DND-41 (cell line): ENCODE data around the gene HAUS6.

Experiments
- ATAC-seq: fragments of 200-7000 bp; cut with Tn5 transposase; 3 replicates; pipeline ENCODE4 v1.9.1; 2021; ENCODE audit warnings: low read depth; ENCODE audit not compliant: insufficient read depth
- DNase-seq: peaks from one replicate; pipeline ENCODE4 v3.0.0-alpha.2; 2020
- H2AFZ ChIP-seq: 2 replicates; pipeline ENCODE4 v1.6.0; 2012; ENCODE audit warnings: low read depth, low read length
- H3K27ac ChIP-seq: 2 replicates; pipeline ENCODE4 v1.5.1; 2012; ENCODE audit warnings: low read length, inconsistent platforms
- H3K27me3 ChIP-seq: fragments of 200-600 bp; sonication (generic); 2 replicates; pipeline ENCODE4 v1.6.0; 2012; ENCODE audit warnings: low read length, mild to moderate bottlenecking, inconsistent platforms; ENCODE audit not compliant: insufficient read depth, poor library complexity
- H3K36me3 ChIP-seq: 2 replicates; pipeline ENCODE4 v1.5.1; 2012; ENCODE audit warnings: low read length, inconsistent platforms; ENCODE audit not compliant: insufficient read depth
- H3K4me1 ChIP-seq: 2 replicates; pipeline ENCODE4 v1.5.1; 2012; ENCODE audit warnings: mild to moderate bottlenecking, low read length; ENCODE audit not compliant: insufficient read depth
- H3K4me2 ChIP-seq: 2 replicates; pipeline ENCODE4 v1.6.0; 2012; ENCODE audit warnings: mild to moderate bottlenecking, moderate library complexity, low read length, inconsistent platforms; ENCODE audit not compliant: insufficient read depth
- H3K4me3 ChIP-seq, 2 experiments: fragments of 200-600 bp in 1 of 2; shearing (Covaris generic) in 1 of 2; 2 replicates each; pipeline ENCODE4 v1.5.1; 2012 to 2016; ENCODE audit warnings: inconsistent platforms in 2 of 2, low read length in 2 of 2, mild to moderate bottlenecking in 2 of 2, low read depth in 1 of 2, moderate library complexity in 1 of 2
- H3K79me2 ChIP-seq: 2 replicates; pipeline ENCODE4 v1.6.0; 2012; ENCODE audit warnings: low read length, inconsistent platforms; ENCODE audit not compliant: insufficient read depth
- H3K9ac ChIP-seq: 2 replicates; pipeline ENCODE4 v1.6.0; 2012; ENCODE audit warnings: low read depth, mild to moderate bottlenecking, inconsistent platforms, low read length, moderate library complexity
- H3K9me3 ChIP-seq: 2 replicates; pipeline ENCODE4 v1.5.1; 2012; ENCODE audit warnings: low read length, moderate library complexity, mild to moderate bottlenecking, inconsistent platforms; ENCODE audit not compliant: insufficient read depth, severe bottlenecking
- H4K20me1 ChIP-seq: 2 replicates; pipeline ENCODE4 v1.6.0; 2012; ENCODE audit warnings: low read length; ENCODE audit not compliant: insufficient read depth
- EZH2 ChIP-seq: IDR thresholded peaks from 3 replicates; pipeline ENCODE4 v1.6.1; 2012; ENCODE audit warnings: borderline replicate concordance, low read depth, mild to moderate bottlenecking, moderate library complexity, low read length, inconsistent platforms; ENCODE audit not compliant: severe bottlenecking
- TF ChIP-seq, protein P1 (sequence below): IDR thresholded peaks from 2 replicates; pipeline ENCODE4 v1.5.1; 2012; ENCODE audit warnings: borderline replicate concordance, low read length, moderate library complexity, mild to moderate bottlenecking; ENCODE audit not compliant: poor library complexity, severe bottlenecking; ENCODE audit errors: extremely low read depth

HAUS6 gene

DNA sequence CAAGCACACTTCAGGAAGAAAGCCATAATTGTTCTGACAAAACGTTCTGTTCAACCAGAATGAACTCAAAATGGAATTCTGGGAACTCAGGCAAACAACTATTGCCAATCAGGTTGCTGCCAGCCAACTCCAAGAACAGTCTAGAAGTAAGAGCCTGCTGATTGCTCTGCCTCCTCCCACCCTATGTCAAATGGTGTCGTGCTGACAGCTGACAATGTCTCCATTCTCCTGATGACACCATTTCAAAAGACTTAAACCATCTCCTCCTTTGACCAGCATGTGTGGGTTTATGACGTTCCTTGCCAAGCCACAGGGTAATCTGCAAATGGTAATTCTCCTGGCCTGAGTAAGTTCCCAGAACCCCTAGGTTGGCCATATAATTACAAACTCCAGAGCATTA is 46.5 kb upstream of the HAUS6 start:
- Histone ChIP-seq H4K20me1 (no peaks in the 10 kb centered on the region), H3K36me3 (no peaks in the 10 kb centered on the region), H3K4me2 (no peak overlapping the region), H3K9ac (no peak overlapping the region), H3K4me1 (no peaks in the 10 kb centered on the region), H3K27me3 (no peaks in the 10 kb centered on the region), H3K4me3 (no peak overlapping the region), H2AFZ (no peak overlapping the region; the same call in 1 of the 2 replicates), H3K27ac (no peak overlapping the region), H3K79me2 (no peaks in the 10 kb centered on the region), H3K9me3 (no peaks in the 10 kb centered on the region)
- TF ChIP-seq, protein P1, sequence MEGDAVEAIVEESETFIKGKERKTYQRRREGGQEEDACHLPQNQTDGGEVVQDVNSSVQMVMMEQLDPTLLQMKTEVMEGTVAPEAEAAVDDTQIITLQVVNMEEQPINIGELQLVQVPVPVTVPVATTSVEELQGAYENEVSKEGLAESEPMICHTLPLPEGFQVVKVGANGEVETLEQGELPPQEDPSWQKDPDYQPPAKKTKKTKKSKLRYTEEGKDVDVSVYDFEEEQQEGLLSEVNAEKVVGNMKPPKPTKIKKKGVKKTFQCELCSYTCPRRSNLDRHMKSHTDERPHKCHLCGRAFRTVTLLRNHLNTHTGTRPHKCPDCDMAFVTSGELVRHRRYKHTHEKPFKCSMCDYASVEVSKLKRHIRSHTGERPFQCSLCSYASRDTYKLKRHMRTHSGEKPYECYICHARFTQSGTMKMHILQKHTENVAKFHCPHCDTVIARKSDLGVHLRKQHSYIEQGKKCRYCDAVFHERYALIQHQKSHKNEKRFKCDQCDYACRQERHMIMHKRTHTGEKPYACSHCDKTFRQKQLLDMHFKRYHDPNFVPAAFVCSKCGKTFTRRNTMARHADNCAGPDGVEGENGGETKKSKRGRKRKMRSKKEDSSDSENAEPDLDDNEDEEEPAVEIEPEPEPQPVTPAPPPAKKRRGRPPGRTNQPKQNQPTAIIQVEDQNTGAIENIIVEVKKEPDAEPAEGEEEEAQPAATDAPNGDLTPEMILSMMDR, result no peak
- TF ChIP-seq EZH2, result no peak
- no peak for ATAC-seq
- DNase-seq, result no peak

DNA sequence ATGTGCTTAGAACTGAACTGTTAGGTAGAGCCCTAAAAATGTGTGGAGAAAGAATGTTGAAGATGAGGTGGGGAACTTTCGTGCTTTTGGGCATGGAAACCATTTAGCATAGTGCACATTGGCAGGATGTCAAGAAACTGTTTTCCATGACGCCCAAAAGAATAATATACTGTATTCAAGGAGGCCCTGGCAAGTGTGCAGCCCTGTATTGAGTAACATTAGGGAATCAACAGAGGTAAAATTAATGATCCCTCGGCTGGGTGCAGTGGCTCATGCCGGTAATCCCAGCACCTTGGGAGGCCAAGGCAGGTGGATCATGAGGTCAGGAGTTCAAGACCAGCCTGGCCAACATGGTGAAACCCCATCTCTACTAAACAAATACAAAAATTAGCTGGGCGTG is 45.5 kb upstream of the HAUS6 start:
- H3K27me3 ChIP-seq, result no peaks in the 10 kb centered on the region

DNA sequence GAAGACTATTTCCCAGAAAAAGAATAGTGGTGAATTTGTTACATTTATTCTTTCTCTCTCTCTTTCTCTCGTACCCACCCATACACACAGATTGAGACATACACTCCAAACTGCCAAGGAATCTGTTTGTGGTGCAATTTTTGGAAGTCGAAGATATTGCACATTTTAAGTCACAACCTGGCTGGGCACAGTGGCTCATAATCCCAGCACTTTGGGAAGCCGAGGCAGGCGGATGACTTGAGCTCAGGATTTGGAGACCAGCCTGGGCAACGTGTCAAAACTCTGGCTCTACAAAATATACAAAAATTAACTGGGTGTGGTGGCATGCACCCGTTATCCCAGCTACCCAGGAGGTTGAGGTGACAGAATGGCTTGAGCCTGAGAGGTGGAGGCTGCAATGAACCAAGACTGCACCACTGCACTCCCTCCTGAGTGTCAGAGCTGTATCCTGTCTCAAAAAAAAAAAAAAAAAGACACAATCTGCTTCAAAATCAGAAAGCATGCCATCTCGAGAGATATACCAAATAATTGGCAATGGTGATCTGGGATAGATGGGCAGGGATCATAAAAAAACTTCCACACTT is 43.8 kb upstream of the HAUS6 start:
- no peak for TF ChIP-seq EZH2
- TF ChIP-seq, protein P1, result no peak

More for the DNA sequence above, 45.5 kb upstream of the HAUS6 start:
- Histone ChIP-seq H3K4me1 (no peaks in the 10 kb centered on the region), H2AFZ (no peak overlapping the region), H4K20me1 (no peaks in the 10 kb centered on the region), H3K9me3 (no peaks in the 10 kb centered on the region), H3K4me3 (no peak overlapping the region), H3K79me2 (no peaks in the 10 kb centered on the region), H3K9ac (no peak overlapping the region), H3K27ac (no peak overlapping the region), H3K4me2 (no peak overlapping the region), H3K36me3 (no peaks in the 10 kb centered on the region)
- ATAC-seq (no peak), DNase-seq (no peak)
- TF ChIP-seq EZH2, result no peak
- TF ChIP-seq, protein P1, result no peak

More for the DNA sequence above, 43.8 kb upstream of the HAUS6 start:
- Histone ChIP-seq H3K4me3 (no peak overlapping the region), H3K79me2 (no peaks in the 10 kb centered on the region), H3K27ac (no peak overlapping the region), H3K36me3 (no peaks in the 10 kb centered on the region), H4K20me1 (no peaks in the 10 kb centered on the region), H3K9me3 (no peaks in the 10 kb centered on the region), H3K27me3 (no peaks in the 10 kb centered on the region), H2AFZ (no peak overlapping the region), H3K9ac (no peak overlapping the region), H3K4me2 (no peak overlapping the region), H3K4me1 (no peaks in the 10 kb centered on the region)
- ATAC-seq (no peak), DNase-seq (no peak)
